HG02840 (cell line): ENCODE results near the gene PLCG1.

Experiments used
- ATAC-seq: cut with Tn5 transposase; IDR thresholded peaks from one replicate; pipeline ENCODE4 v1.9.1; 2021; ENCODE audit warnings: mild to moderate bottlenecking, moderate library complexity, moderate number of reproducible peaks; ENCODE audit not compliant: unreplicated experiment, low FRiP score

PLCG1 gene

GRCh38 chr20:41141153-41141815 is 3.9 kb downstream of the PLCG1 start:
- ATAC-seq, result no peak

GRCh38 chr20:41142245-41142644 is 4.9 kb downstream of the PLCG1 start:
- no peak for ATAC-seq

DNA sequence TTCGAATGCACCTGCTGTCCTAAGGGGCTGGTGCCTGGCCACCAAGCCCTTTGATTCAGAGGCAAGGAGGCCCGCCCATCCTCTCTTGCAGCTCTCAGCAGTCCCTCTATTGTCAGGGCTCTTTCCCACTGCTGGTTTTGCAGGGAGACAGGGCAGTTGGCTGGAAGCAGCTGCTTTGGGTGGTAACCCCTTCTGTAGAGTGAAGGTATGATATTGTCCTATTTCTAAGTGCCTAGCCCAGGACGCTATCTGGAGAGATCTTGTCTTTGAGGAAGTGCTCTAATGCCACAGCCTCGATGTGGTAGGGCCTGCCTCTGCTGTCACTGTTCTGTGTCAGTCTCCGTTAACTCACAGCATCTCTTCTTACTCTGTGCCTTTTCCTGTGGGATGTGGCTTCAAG is 5.6 kb downstream of the PLCG1 start:
- no peak for ATAC-seq

DNA sequence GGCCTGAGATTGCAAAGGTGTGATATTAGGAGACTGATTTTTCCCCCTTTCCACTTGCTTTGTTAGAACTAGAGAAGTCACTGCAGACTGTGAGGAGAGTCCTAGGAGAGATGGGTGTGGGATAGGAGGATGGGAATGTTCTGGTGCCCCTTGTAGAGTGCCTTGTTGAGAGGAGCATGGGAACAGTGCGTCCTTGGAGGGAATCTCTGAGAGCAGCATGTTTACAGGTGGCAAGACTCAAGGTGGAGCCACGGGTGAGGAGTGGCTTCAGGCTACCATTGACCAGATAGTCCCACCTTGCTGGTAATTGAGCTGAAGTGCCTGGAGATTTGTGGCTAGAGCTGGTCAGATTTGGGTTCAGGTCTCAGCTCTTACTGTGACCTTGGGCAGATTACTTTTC is 6.0 kb downstream of the PLCG1 start:
- ATAC-seq, result no peak

- no peak for ATAC-seq
These were observed 8.0 kb downstream of the PLCG1 start for GRCh38 chr20:41145317-41145716.

DNA sequence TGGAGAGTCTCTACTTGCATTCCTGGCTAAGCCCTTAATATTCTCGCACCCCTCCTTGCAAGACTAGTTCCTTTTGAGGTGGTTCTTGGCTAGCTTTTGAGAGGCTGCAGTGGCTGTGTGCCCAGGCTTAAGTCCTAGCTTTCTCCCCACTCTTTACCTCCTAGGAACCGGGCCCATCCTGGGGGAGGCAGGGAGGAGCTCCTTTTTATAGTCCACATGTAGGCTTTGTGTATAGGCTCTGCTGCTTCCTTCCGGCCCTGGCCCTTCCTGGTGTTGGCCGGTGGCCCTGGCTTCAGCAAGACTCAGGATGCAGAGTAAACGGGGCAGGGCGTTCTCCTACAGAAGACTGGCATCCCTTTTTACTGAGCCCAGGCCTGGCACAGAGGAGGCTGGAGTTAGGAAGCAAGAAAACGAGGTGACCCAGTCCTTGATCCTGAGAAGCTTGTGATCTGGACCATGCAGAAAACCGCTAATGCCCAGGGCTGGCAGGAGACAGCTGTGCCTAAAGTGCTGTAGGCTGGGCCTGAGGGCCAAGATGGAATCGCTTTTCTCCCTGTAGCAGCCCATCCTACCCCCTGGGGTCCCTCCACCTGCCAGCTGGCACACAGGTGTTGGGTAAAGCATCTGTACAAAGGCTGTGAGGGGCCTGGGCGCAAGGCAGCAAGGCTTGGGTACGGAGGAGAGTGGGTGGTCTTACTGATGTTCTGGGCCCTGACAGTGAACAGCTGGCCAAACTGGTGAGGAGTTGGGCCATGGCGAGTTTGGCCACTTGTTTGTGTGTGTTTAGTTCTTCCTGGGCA is 8.7 kb downstream of the PLCG1 start:
- ATAC-seq, result no peak

- ATAC-seq, result no peak
These were observed 10.4 kb downstream of the PLCG1 start for GRCh38 chr20:41147767-41148191.

DNA sequence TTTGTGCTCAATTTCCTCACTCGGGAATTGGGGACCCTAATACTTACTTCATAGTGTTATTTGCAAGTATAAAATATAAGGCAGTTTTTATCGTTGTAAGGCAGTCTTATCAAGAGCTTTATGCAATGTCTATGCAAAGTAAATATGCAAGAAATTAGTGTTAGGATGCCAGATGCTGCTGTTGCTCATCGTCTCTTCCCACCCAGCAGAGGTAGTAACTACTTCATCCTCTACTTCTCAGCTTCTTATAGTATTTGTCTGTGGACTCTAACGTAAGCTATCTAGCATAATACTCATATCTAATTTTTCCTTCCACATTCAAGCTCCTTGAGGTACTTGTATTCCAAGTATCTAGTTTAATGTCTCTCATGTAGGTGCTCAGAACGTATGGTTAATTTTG is 11.6 kb downstream of the PLCG1 start:
- no peak for ATAC-seq

DNA sequence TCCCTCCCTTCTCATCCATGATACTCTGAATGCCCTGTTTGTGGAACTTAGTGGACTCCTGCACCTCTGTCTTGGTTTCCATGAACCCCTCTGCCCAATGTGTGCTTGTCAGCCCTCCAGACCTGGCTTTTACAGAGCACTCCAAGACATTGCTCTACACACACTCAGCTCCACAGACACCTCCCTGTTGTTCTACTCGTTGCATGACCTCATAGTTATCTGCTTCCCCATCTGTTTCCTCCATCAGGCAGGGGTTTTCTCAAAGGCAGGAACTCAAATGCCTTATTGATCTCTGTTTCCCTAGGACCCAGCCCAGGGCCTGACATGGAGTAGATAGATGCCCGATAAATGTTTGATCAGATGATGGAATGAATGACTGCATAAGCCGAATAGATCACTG is 13.3 kb downstream of the PLCG1 start:
- no peak for ATAC-seq

DNA sequence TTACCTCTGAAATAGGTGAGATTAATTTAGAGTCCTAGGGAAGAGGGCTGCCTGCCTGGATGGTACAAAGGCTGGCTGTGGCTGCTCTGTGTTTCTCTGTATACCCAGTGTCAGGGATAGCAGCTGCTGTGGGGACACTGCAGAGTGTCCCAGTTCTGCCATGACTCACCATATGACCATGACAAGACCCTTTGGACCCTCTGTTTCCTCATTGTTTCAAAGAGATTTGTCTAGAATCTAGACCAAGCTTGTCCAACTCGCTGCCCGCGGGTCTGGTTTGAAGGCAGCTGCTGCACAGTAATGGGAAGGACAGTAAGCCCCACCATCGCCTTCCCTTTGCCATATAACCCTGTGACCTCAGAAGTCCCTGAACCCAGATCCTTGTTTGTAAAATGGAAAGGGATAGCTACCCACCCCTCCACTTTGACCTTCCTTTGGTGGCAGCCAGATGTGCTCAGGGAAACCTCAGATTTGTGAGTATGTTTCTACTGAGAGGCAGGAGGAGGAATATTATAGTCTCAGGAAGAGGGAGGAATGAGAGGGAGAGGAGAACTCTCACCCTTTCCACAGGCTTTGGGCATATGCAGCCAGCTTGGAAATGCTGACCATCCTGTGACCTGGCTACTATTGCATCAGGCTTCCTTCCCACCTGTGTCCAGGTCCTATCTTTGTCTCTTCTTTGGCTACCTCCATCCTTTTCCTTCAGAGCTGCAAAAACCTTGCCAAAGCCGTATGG is 14.0 kb downstream of the PLCG1 start:
- ATAC-seq, result no peak

DNA sequence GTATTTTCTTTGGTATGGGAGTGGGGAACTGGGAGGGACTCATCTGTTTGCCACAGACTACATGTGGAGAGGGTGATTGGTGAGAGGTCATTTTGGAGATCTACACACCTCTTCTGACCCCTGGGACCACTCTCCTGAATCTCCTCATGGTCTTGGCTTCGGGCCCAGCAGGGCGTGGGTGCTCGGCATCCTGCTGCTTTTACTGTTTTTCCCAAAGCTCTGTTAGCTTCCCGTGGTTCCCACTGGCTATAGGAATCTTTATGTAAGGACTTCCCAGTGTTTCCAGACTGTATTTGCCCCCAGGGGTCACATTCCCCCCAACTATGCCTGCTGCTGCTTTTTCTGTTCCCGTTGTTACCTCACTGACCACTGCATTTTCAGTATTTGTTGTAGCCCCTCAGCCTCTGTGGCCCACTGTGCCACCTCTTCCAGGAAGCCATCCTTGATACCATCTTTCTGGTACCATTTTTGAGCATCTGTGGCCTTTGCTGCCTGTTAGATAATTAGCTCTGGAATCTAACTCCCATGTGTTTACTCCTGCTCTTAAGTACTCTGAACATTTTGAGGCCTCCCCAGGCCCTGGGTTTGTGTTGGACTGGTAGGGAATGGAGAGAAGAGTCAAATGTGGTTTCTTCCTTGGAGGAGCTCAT is 14.9 kb downstream of the PLCG1 start:
- ATAC-seq, result no peak

- ATAC-seq, result no peak
These were observed 17.3 kb downstream of the PLCG1 start for GRCh38 chr20:41154436-41155176.

GRCh38 chr20:41155261-41155660 is 17.9 kb downstream of the PLCG1 start:
- ATAC-seq, result no peak

DNA sequence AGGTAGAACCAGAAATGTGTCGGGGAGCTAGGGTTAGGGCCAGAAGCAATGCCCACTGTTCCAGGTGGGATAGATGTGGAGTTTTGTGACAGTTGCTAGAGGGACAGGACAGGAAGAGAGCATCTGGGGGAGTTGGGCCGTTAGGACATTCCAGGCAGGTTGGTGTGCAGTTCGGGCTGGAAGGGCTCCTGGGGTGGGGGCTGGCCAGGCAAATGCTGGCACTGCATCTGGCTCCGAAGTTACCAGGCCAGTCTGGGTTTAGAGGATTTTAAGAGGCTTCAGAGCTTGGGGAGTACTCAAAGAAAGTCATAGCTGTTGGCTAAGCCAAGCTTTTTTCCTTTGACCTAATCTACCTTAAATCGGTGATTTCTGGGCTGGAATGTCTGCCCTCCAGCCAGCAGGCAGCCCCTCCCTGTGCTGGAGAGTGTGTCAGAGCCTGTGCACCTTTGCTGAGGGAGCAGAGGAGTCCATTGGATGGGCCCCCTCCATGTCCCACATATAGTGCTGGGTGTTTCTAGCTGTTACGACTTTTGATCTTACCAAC is 20.8 kb downstream of the PLCG1 start:
- ATAC-seq, result no peak

DNA sequence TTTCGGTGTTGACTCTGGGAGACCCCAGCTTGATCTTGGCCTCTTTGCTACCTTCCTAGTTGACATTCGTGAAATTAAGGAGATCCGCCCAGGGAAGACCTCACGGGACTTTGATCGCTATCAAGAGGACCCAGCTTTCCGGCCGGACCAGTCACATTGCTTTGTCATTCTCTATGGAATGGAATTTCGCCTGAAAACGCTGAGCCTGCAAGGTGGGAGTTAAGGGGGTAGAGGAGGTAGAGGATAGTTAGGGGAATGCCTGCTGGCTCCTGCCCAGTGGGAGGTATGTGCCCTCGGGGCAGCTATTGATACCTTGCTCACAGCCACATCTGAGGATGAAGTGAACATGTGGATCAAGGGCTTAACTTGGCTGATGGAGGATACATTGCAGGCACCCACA is 22.2 kb downstream of the PLCG1 start:
- ATAC-seq, result no peak

- ATAC-seq, result no peak
These were observed 23.3 kb downstream of the PLCG1 start for GRCh38 chr20:41160686-41161085.

GRCh38 chr20:41161886-41162285 is 24.5 kb downstream of the PLCG1 start:
- ATAC-seq, result no peak

GRCh38 chr20:41162396-41162795 is 25.1 kb downstream of the PLCG1 start:
- no peak for ATAC-seq

GRCh38 chr20:41163821-41164220 is 26.5 kb downstream of the PLCG1 start:
- ATAC-seq, result no peak
